ENCODE measurements around the gene HIP1R. TPM values are rescaled to one million over a fixed set of nuclear protein-coding genes. Genes with fewer than 3 reads are reported as not detected.
A peak's percentile ranks its signal among the peaks of the same experiment; 100 is the strongest.

The HIP1R gene
- total and polyA plus RNA-seq, 2 experiments from 2014 or later = 7.6 to 16.3 TPM

GRCh38 chr12:122835750-122836026 lies 431 bp downstream of the HIP1R start:
- no peaks in the 10 kb centered on the region for H3K9me2 ChIP-seq (ENCODE audit: insufficient read depth)
- H3K4me3 ChIP-seq = peak overlapping the region; percentile 81
- peaks cover 24% of the 10 kb centered on the region for H3K4me1 ChIP-seq (ENCODE audit: insufficient read depth)
- peaks cover 11% of the 10 kb centered on the region; the same call in 1 of the 2 replicates for H3F3A ChIP-seq (ENCODE audit: insufficient read depth)
- no peaks in the 10 kb centered on the region for H3K36me3 ChIP-seq (ENCODE audit: low read depth)
- TF ChIP-seq EZH2 (IDR thresholded peaks at IDR 0.05; ENCODE audit: insufficient read depth, poor library complexity, severe bottlenecking) (no peak), EZH2phosphoT487 (IDR thresholded peaks at IDR 0.05; ENCODE audit: insufficient read depth, low read depth) (no peak)
- H3K79me2 ChIP-seq (ENCODE audit: insufficient read depth) = peaks cover 17% of the 10 kb centered on the region
- WGBS, 2 experiments (ENCODE audit: low coverage in 1 of 2, low lambda C conversion rate in 2 of 2, missing lambda C conversion rate in 2 of 2) = 20% methylated on average over 3 of the region's 43 CpGs; no CpG with 5 or more reads in 1 of the 2 experiments
- H3K27ac ChIP-seq = no peak overlapping the region
- H3K9me3 ChIP-seq (ENCODE audit: low read depth) = no peaks in the 10 kb centered on the region
- H3K27me3 ChIP-seq (replicated peaks; ENCODE audit: insufficient read depth) = no peaks in the 10 kb centered on the region
- in situ Hi-C loops (cut with MboI) = no loop called here
- peak overlapping the region; percentile 74 for H3K9ac ChIP-seq
- DNase-seq = no peak
- H3K4me2 ChIP-seq (ENCODE audit: unreplicated experiment) = peak overlapping the region; percentile 94
- peak overlapping the region; percentile 84 for H2AFZ ChIP-seq
- no peaks in the 10 kb centered on the region for H4K20me1 ChIP-seq (ENCODE audit: insufficient read depth)

- Histone ChIP-seq H3K4me2 (ENCODE audit: unreplicated experiment) (peak overlapping the region; percentile 94), H3K27ac (0 out of 2 replicates have a peak overlapping the region, but pooled peaks have one; percentile 5), H4K20me1 (ENCODE audit: insufficient read depth) (no peaks in the 10 kb centered on the region), H3K27me3 (replicated peaks; ENCODE audit: insufficient read depth) (no peaks in the 10 kb centered on the region), H3K9me2 (ENCODE audit: insufficient read depth) (no peaks in the 10 kb centered on the region), H3K4me3 (peak overlapping the region; percentile 81), H3F3A (ENCODE audit: insufficient read depth) (peaks cover 7% of the 10 kb centered on the region; the same call in 1 of the 2 replicates), H3K36me3 (ENCODE audit: low read depth) (no peaks in the 10 kb centered on the region), H2AFZ (peak overlapping the region; percentile 84), H3K79me2 (ENCODE audit: insufficient read depth) (peaks cover 17% of the 10 kb centered on the region), H3K9me3 (ENCODE audit: low read depth) (no peaks in the 10 kb centered on the region), H3K4me1 (ENCODE audit: insufficient read depth) (peaks cover 26% of the 10 kb centered on the region), H3K9ac (peak overlapping the region; percentile 74)
- DNase-seq = peak; percentile 78
- no peak for TF ChIP-seq EZH2phosphoT487 (IDR thresholded peaks at IDR 0.05; ENCODE audit: insufficient read depth, low read depth)
- TF ChIP-seq EZH2 (IDR thresholded peaks at IDR 0.05; ENCODE audit: insufficient read depth, poor library complexity, severe bottlenecking) = no peak
- 2 to 3% methylated on average over 32 to 42 of the region's 42 CpGs for WGBS, 2 experiments (ENCODE audit: low coverage in 1 of 2, low lambda C conversion rate in 2 of 2, missing lambda C conversion rate in 2 of 2)
- in situ Hi-C loops (cut with MboI) = no loop called here
Observed at GRCh38 chr12:122836027-122836921, 1.0 kb downstream of the HIP1R start.

DNA sequence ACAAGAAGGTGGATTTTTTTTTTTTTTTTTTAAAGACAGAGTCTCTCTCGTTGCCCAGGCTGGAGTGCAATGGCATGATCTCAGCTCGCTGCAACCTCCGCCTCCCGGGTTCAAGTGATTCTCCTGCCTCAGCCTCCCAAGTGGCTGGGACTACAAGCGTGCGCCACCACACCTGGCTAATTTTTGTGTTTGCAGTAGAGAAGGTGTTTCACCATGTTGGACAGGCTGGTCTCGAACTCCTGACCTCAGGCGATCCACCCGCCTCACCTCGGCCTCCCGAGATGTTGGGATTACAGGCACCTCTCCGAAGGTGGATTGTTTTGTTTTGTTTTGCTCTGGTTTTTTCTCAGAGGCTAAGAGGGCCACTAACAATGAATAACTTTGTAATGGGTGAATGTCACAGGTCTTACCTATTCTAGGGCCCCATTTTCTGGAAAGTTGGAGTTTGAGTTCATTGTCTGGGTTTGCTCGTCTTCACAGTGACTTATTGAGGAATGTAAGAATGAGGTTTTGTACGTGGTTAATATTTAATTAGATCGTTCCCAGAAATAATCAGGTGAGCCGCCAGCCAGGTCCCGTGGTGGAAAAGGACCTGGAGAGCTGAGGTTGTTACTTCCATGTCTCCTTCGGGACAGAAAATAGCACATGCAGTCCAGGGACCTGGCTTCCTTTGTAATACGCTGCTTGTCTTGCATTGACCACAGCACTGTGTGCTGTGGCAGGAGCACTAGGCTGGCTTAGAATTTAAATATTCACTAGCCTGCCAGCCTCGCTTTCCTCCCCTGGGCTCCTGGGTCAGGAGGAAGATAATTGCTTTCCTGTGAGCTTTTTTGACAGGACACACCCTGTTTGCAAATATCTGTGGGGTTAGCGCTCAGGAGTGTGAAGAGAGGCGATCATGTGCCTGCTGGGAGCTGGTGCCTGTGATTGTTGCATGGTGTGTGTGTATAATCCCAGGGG lies 2.3 kb downstream of the HIP1R start:
- H4K20me1 ChIP-seq (ENCODE audit: insufficient read depth) = no peaks in the 10 kb centered on the region
- no peaks in the 10 kb centered on the region for H3K27me3 ChIP-seq (replicated peaks; ENCODE audit: insufficient read depth)
- H3K9me3 ChIP-seq (ENCODE audit: low read depth) = no peaks in the 10 kb centered on the region
- peaks cover 17% of the 10 kb centered on the region for H3K79me2 ChIP-seq (ENCODE audit: insufficient read depth)
- in situ Hi-C loops (cut with MboI) = no loop called here
- peaks cover 7% of the 10 kb centered on the region; the same call in 1 of the 2 replicates for H3F3A ChIP-seq (ENCODE audit: insufficient read depth)
- no peak overlapping the region for H2AFZ ChIP-seq
- WGBS, 2 experiments (ENCODE audit: low coverage in 1 of 2, low lambda C conversion rate in 2 of 2, missing lambda C conversion rate in 2 of 2) = 95 to 98% methylated on average over 22 of the region's 22 CpGs
- H3K4me2 ChIP-seq (ENCODE audit: unreplicated experiment) = no peak overlapping the region
- H3K4me3 ChIP-seq = no peak overlapping the region
- no peaks in the 10 kb centered on the region for H3K36me3 ChIP-seq (ENCODE audit: low read depth)
- H3K4me1 ChIP-seq (ENCODE audit: insufficient read depth) = peaks cover 33% of the 10 kb centered on the region
- no peak overlapping the region for H3K27ac ChIP-seq
- no peak overlapping the region for H3K9ac ChIP-seq
- TF ChIP-seq EZH2 (IDR thresholded peaks at IDR 0.05; ENCODE audit: insufficient read depth, poor library complexity, severe bottlenecking) = no peak
- TF ChIP-seq EZH2phosphoT487 (IDR thresholded peaks at IDR 0.05; ENCODE audit: insufficient read depth, low read depth) = no peak
- DNase-seq = no peak
- no peaks in the 10 kb centered on the region for H3K9me2 ChIP-seq (ENCODE audit: insufficient read depth)

DNA sequence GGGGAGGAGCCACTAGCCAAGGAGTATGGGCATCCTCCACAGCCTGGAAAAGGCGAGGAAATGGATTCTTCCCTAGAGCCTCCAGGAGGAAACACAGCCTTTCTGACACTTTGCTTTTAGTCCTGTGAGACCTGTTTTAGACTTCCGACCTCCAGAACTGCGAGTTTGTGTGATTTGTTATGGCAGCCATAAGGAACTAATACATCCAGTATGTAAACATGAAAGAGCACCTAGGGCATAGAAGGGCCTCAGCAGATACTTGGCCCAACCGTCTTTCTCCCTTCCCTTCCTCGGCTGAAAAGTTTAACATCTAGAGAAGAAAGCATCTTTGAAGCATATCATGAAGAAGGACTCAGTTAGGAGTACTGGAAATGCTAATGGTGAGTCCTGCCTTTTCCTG lies 3.6 kb downstream of the HIP1R start:
- Histone ChIP-seq H3K9ac (no peak overlapping the region), H3K4me1 (ENCODE audit: insufficient read depth) (peaks cover 33% of the 10 kb centered on the region), H3K27me3 (replicated peaks; ENCODE audit: insufficient read depth) (no peaks in the 10 kb centered on the region), H3K36me3 (ENCODE audit: low read depth) (no peaks in the 10 kb centered on the region), H3K79me2 (ENCODE audit: insufficient read depth) (peaks cover 17% of the 10 kb centered on the region), H2AFZ (no peak overlapping the region), H3K4me2 (ENCODE audit: unreplicated experiment) (no peak overlapping the region), H3F3A (ENCODE audit: insufficient read depth) (peaks cover 7% of the 10 kb centered on the region; the same call in 1 of the 2 replicates), H4K20me1 (ENCODE audit: insufficient read depth) (no peaks in the 10 kb centered on the region), H3K27ac (no peak overlapping the region), H3K9me2 (ENCODE audit: insufficient read depth) (no peaks in the 10 kb centered on the region), H3K4me3 (no peak overlapping the region), H3K9me3 (ENCODE audit: low read depth) (no peaks in the 10 kb centered on the region)
- TF ChIP-seq EZH2 (IDR thresholded peaks at IDR 0.05; ENCODE audit: insufficient read depth, poor library complexity, severe bottlenecking) (no peak), EZH2phosphoT487 (IDR thresholded peaks at IDR 0.05; ENCODE audit: insufficient read depth, low read depth) (no peak)
- 94 to 98% methylated on average over 5 of the region's 5 CpGs for WGBS, 2 experiments (ENCODE audit: low coverage in 1 of 2, low lambda C conversion rate in 2 of 2, missing lambda C conversion rate in 2 of 2)
- in situ Hi-C loops (cut with MboI) = no loop called here
- DNase-seq = no peak

All from GM23248 (cell line).